ENCODE data around the gene PCDHGA1.
"Not testable (repeated sequence)": the region's sequence is repeated elsewhere in the genome, so short reads cannot be mapped to it uniquely, and the experiment has no call there.

The PCDHGA1 gene

GRCh38 chr5:141369994-141370848 is 39.9 kb downstream of the PCDHGA1 start, which contains the start of gene PCDHGB3:
PCDHGB3 (plus strand) TSS chr5:141370242; CDS start chr5:141370395, 153 bp downstream.
- H3K4me3 ChIP-seq (ENCODE audit: control insufficient read depth, low read depth, low read length): peak within 1 kb of the TSS; percentile 22
- DNase-seq (ENCODE audit: low read depth): peak; percentile 56
- TF ChIP-seq, protein P1, sequence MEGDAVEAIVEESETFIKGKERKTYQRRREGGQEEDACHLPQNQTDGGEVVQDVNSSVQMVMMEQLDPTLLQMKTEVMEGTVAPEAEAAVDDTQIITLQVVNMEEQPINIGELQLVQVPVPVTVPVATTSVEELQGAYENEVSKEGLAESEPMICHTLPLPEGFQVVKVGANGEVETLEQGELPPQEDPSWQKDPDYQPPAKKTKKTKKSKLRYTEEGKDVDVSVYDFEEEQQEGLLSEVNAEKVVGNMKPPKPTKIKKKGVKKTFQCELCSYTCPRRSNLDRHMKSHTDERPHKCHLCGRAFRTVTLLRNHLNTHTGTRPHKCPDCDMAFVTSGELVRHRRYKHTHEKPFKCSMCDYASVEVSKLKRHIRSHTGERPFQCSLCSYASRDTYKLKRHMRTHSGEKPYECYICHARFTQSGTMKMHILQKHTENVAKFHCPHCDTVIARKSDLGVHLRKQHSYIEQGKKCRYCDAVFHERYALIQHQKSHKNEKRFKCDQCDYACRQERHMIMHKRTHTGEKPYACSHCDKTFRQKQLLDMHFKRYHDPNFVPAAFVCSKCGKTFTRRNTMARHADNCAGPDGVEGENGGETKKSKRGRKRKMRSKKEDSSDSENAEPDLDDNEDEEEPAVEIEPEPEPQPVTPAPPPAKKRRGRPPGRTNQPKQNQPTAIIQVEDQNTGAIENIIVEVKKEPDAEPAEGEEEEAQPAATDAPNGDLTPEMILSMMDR (conservative IDR thresholded peaks at IDR 0.05; ENCODE audit: control insufficient read depth, insufficient read depth, low read depth, low read length): peak; percentile 44

DNA sequence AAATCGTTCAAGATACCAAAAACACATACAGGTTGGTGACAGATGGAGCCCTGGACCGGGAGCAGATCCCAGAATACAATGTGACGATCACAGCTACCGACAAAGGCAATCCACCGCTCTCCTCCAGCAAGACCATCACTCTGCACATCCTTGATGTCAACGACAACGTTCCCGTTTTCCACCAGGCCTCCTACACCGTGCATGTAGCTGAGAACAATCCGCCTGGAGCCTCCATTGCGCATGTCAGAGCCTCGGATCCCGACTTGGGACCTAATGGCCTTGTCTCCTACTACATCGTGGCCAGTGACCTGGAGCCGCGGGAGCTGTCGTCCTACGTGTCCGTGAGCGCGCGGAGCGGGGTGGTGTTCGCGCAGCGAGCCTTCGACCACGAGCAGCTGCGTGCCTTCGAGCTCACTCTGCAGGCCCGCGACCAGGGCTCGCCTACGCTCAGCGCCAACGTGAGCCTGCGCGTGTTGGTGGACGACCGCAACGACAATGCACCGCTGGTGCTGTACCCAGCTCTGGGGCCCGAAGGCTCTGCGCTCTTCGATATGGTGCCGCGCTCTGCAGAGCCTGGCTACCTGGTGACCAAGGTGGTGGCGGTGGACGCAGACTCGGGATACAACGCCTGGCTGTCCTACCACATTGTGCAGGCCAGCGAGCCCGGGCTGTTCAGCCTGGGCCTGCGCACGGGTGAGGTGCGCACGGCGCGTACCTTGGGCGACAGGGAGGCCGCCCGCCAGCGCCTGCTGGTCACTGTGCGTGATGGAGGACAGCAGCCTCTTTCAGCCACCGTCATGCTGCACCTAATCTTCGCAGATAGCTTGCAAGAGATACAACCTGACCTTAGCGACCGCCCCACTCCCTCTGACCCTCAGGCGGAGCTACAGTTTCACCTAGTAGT is 41.5 kb downstream of the PCDHGA1 start:
- TF ChIP-seq, protein P1 (conservative IDR thresholded peaks at IDR 0.05; ENCODE audit: control insufficient read depth, insufficient read depth, low read depth, low read length): no peak
- DNase-seq (ENCODE audit: low read depth): no peak
- H3K4me3 ChIP-seq (ENCODE audit: control insufficient read depth, low read depth, low read length): no peak overlapping the region

DNA sequence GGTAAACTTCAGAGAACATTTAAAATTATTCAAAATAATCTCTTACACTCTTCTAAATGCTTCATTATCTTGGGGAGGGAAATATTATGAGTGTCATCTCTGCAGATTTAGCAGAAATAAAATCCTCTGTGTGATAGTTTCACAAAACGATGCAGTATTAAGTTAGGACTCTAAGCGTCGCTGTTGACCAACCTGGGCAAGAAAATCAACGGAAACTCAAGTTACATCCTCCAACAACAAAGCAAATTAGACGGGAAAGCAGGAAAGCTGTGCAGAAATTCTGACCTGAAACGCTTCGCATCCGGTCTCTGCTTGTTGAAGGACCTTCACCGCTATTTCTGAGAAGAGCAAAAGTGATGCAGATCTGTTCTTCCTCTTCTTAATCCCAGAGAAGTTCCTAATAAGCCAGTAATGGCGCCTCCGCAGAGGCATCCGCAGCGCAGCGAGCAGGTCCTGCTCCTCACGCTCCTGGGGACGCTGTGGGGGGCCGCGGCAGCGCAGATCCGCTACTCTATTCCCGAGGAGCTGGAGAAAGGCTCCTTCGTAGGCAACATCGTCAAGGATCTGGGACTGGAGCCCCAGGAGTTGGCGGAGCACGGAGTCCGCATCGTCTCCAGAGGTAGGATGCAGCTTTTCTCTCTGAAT is 43.5 kb downstream of the PCDHGA1 start, which contains the start of gene PCDHGA6:
Gene PCDHGA6 (plus strand): TSS at position 219 of the 645 bp plus-strand sequence. CDS start 193 bp downstream, at position 412.
- DNase-seq (ENCODE audit: low read depth): peak; percentile 50
- H3K4me3 ChIP-seq (ENCODE audit: control insufficient read depth, low read depth, low read length): peak within 1 kb of the TSS; percentile 44

DNA sequence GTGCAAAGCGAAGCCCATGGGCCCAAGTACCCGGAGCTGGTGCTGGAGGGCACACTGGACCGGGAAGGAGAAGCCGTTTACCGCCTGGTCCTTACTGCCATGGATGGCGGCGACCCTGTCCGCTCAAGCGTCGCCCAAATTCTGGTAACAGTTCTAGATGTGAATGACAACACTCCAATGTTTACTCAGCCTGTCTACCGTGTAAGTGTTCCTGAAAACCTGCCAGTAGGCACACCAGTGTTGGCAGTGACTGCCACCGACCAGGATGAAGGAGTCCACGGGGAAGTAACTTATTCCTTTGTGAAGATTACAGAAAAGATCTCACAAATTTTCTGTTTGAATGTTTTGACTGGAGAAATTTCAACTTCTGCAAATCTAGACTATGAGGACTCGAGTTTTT is 44.3 kb downstream of the PCDHGA1 start:
- H3K4me3 ChIP-seq (ENCODE audit: control insufficient read depth, low read depth, low read length): no peak overlapping the region
- no peak for DNase-seq (ENCODE audit: low read depth)
- TF ChIP-seq, protein P1 (conservative IDR thresholded peaks at IDR 0.05; ENCODE audit: control insufficient read depth, insufficient read depth, low read depth, low read length): no peak

More for the DNA sequence above, 43.5 kb downstream of the PCDHGA1 start, which contains the start of gene PCDHGA6:
- TF ChIP-seq, protein P1 (conservative IDR thresholded peaks at IDR 0.05; ENCODE audit: control insufficient read depth, insufficient read depth, low read depth, low read length): peak; percentile 64

GRCh38 chr5:141375444-141376155 is 45.3 kb downstream of the PCDHGA1 start:
- TF ChIP-seq, protein P1 (conservative IDR thresholded peaks at IDR 0.05; ENCODE audit: control insufficient read depth, insufficient read depth, low read depth, low read length): peak; percentile 9
- not testable (repeated sequence) for DNase-seq (ENCODE audit: low read depth); H3K4me3 ChIP-seq (ENCODE audit: control insufficient read depth, low read depth, low read length)

Data from fibroblast of mammary gland (primary cell).